Activated CD8-positive, alpha-beta memory T cell treated with anti-CD3 and anti-CD28 coated beads, Interleukin-2, amount 50 U/mL, for 1 hour (primary cell): Measurements from ENCODE around the gene ABHD17C.

Source experiments
- DNase-seq: peaks from one replicate; pipeline ENCODE4 v3.0.0-alpha.2; 2020; ENCODE audit errors: extremely low read depth

ABHD17C gene

DNA sequence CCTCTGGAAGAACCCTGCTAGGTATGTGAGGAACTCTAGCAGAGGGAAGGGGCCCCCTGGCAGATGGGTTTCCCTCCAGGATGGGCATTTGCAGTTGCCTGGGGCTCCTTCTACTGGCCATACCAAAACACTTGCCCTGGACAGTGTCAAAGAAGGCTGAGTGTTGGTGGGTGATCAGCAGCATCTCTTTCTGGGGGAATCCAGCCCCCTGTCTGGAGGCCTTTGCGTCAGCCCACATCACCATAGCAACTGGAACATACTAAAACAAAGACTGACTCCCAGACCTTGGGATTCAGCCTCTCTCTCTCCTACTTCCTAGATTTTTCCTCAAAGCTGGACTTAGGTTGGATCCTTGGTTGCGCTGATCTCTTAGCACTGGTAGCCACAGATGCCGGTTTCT is 92.2 kb downstream of the ABHD17C start:
- no peak for DNase-seq

DNA sequence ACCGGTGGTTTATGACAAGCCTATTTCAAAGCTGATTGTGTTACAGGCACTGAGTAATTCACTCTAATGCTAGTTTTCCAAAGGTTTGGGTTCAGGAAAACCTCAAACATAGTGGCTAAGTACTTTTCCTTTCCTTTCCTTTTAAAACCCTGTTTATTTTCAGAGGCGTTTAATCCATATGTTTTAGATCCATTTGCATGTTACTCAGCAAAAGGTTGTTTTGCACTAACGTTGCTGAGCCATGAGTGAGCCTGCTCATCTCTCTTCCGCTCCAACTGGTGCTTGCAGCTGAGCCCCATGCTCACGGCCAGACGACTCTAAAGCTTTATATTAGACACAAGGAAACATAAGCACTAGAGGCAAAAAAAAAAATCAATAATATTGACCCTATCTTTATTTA is 93.4 kb downstream of the ABHD17C start:
- DNase-seq = no peak

DNA sequence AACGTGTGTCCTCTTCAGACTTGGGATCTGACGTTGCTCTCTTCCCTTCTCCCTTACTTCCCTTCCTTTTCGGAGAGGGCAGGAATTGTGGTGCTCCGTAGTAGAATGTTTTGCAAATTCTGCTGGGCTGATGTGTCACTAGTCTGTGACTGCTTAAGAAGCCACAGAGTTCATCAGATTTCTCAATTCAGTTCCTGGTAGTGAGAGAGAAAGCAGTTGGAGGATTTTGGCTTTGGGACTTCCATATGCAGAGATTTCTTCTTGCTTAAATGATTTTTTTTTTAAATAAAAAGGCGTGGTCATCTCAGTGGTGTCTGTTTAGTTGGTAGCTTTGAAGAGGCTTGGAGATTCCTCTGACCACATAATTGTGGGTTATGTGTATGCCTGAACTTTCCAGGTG is 94.2 kb downstream of the ABHD17C start:
- DNase-seq = no peak

DNA sequence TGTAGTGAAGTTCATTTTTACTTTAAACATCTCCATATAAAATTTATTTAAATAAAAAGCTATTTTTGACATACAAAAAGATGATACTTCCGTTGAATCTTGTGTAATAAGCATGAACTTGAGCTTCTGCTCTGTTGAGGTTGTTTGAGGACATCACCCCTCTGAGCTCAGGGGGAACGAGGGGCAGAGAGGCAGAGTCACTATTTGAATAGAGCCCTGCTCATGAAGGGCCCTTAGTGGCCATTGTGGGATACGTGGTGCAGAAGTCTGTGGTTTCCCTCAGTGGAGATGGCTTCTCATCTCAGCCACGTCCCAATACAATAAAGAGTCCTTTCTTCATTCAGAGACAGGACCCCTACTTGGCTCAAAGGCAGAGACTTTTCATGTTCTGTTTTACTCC is 94.7 kb downstream of the ABHD17C start:
- DNase-seq = no peak

DNA sequence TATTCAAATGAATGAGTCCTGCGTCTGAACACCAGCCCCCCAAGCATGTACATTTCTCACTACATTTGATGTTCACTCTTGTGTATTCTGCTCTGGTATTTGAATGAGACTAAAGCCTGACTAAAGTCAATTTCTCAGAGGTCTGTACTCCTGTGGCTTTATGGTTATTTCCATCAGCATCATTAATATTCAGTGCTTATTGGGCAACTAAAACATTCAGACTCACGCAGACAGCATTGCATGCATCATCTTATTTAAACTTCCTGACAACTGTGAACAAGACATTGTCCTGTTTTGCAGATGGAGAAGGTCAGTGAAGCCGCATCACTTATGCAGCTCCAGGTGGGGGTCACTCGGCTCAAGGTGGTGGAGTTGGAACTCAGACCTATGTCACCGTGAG is 95.1 kb downstream of the ABHD17C start:
- no peak for DNase-seq

DNA sequence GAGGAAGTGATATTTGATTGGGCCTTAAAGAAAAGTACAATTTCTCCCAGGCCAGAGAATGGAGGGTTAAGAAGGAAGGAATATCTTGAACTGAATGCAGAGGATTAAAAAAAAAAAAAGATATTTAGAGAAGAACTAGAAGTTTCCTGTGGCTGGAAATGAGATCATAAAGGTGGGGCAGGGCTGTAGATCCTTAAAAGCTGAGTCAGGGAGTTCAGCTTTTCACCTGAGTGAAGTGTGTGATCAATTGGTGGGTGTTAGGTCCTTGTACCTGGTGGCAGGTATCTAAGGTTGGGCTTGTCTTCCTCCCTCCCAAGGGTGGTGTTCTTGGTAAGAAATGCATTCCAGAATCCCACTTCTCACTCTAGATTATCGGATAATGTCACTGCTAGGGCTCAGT is 95.9 kb downstream of the ABHD17C start:
- DNase-seq = no peak

DNA sequence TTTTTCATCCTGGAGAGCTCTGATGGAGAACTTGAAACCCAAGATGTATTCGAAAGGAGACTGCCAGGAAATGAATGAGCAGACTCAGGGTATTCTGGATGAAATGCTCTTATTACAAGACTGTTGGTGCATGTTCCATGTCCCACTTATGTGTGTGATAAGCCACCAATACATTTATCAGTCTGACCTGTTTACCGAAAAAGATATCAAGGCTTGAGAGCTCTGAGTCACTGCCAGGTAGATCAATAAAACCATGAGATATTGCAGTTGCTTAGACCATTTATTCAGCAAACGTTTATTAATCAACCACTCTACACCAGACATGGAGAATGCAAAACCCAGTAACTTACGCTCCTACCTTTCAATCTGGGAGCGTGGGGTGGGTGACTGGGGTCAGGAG is 101.3 kb downstream of the ABHD17C start:
- no peak for DNase-seq

DNA sequence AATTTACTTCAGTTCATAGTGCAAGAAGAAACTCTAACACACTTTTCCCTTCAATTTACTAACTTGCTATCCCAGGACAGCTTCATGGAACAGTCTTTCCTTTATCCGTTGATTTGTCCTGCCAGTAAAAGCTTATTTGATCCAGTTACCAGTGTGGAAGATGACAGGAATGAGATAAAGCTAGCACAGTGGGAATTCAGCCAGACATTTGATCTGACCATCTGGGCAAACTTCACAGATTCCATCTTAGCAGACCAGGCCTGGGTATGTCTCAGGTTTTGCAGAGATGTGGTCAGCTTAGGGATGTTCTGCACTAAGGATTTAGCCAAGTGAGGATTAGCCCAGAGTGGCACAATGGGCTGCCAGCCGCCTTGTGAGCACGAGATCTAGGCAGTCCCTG is 103.8 kb downstream of the ABHD17C start:
- DNase-seq = no peak

DNA sequence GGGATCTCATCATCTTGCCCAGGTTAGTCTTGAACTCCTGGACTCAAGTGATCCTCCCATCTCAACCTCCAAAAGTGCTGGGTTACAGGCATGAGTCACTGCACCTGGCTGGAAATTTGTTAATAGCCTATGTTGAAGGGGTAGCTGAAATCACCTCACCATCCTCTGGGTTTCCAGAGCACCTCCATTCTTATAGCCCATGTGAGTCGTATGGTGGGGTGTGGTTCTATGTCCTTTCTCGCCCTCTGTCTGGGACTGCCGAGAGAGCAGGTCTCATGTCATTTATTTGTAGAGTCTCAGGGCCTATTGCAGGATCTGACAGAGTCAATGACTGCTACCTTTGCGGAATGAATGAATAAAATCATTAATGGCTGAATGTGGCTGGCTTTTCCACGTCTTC is 105.0 kb downstream of the ABHD17C start:
- no peak for DNase-seq

DNA sequence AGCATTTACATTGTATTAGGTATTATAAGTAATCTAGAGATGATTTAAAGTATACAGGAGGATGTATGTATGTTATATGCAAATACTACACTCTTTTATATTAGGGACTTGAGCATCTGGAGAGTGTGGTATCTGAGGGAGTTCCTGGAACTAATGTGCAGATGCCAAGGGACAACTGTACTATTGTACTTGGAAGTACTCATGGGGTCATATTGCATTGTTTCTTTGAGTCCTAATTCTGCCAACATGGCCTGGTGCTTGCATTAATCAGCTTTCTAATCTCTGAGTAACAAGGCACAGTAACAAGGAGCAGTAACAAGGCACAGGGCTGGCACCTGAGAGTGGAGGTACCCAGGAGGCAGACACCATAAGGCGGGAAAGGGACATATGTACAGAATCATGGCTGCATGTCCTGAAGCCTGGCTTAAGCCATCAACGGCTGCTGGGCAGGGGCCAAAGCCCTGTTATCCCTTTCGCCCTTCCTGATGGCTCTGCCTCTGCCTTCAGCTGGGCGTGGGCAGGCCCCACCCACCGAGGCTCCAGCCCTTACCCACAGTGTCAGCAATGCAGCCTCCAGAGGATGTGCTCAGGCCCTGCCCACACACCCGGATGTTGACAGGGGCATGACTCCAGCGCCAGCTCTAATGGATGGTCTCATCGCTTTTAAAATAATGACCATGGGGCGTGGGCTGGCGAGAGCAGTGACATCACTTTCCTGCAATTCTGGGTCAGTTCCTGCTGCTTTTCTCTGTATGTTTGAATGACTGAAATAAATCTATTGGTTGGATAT is 107.0 kb downstream of the ABHD17C start:
- no peak for DNase-seq

DNA sequence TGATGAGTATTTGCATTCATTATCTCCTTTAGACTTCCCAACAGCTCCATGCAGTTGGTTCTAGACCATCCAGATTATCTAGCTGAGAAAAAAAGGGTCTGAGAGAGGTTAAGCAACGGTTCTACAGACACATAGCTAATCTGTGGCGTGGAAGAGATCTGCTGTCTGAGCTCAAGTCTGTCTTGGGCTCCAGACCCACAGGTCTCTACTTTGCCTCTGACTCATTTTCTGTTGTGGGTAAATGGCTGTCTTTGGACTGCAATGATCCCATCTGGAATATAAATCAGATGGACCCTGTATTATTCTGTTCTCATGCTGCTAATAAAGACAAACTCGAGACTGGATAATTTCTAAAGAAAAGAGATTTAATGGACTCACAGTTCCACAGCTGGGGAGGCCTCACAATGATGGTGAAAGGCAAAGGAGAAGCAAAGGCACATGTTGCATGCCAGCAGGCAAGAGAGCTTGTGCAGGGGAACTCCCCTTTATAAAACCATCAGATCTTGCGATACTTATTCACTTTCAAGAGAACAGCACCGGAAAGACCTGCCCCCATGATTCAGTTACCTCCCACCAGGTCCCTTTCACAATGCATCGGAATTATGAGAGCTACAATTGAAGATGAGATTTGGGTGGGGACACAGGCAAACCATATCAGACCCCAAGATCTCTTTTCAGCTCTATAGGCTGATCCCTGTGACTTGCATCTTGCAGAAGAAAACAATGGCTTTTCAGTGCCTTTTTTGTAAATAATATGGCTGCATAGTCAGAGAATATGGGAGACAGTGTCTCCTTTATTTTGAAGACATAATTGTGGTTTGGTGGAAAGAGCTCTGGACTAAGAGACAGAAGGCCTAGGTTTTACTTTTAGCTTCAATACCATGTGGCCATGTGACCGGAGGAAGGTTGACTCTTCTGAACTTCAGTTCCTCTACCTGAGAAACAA is 108.7 kb downstream of the ABHD17C start:
- no peak for DNase-seq

DNA sequence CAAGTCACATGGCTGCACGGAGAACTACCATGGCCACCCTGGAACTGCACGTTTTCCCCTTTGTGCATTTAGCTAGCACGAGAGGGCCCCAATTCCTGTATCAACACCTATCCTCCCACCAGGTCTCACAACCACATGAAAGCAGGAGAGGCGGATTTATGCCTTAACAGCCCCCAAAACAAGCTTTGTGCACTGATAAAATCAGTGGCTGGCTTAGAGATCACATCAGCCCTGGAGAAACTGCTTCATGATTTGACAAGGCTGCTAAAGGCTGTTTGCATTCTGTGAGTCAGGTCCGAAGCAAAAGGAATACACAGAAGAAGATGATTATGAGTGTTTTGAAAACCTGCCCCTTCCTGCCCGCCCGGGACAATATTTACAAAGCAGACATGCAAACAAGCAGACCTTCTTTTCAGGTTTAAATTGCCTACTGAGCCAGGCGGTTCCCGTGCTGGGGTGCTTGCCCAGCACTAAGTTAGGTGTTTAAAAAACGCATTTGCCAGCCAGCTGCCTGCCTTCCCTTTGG is 109.9 kb downstream of the ABHD17C start:
- no peak for DNase-seq
